NCI-H128 (cell line): Measurements from ENCODE around the gene CHURC1.

ENCODE experiments used
- DNase-seq: peaks from one replicate; lab custom pipeline; 2025; ENCODE audit not compliant: unreplicated experiment; lab: John Stamatoyannopoulos, UW

Gene CHURC1

GRCh38 chr14:64954491-64955240 lies 40.4 kb downstream of the CHURC1 start:
- no peak for DNase-seq

GRCh38 chr14:64955297-64955696 lies 41.0 kb downstream of the CHURC1 start:
- no peak for DNase-seq

- no peak for DNase-seq
Observed at GRCh38 chr14:64956697-64957406, 42.6 kb downstream of the CHURC1 start.

GRCh38 chr14:64958201-64958600 lies 43.9 kb downstream of the CHURC1 start:
- no peak for DNase-seq

- no peak for DNase-seq
Observed at GRCh38 chr14:64958743-64959142, 44.5 kb downstream of the CHURC1 start.

- DNase-seq, result no peak
Observed at GRCh38 chr14:64960762-64961276, 46.6 kb downstream of the CHURC1 start.

- no peak for DNase-seq
Observed at GRCh38 chr14:64963611-64964010, 49.4 kb downstream of the CHURC1 start.

- no peak for DNase-seq
Observed at GRCh38 chr14:64965356-64966000, 51.2 kb downstream of the CHURC1 start.

- no peak for DNase-seq
Observed at GRCh38 chr14:64966976-64967375, 52.7 kb downstream of the CHURC1 start.

GRCh38 chr14:64968167-64968566 lies 53.9 kb downstream of the CHURC1 start:
- no peak for DNase-seq

GRCh38 chr14:64968651-64969050 lies 54.4 kb downstream of the CHURC1 start:
- no peak for DNase-seq

- no peak for DNase-seq
Observed at GRCh38 chr14:64970041-64970440, 55.8 kb downstream of the CHURC1 start.

- no peak for DNase-seq
Observed at GRCh38 chr14:64970776-64971477, 56.7 kb downstream of the CHURC1 start.

- DNase-seq, result no peak
Observed at GRCh38 chr14:64971491-64971942, 57.3 kb downstream of the CHURC1 start.

- no peak for DNase-seq
Observed at GRCh38 chr14:64971943-64972791, 57.9 kb downstream of the CHURC1 start, which contains the start of gene RAB15. Gene RAB15, minus strand, starts transcription at chr14:64972336. Its CDS starts 260 bp downstream, at chr14:64972076.

GRCh38 chr14:64973026-64973442 lies 58.8 kb downstream of the CHURC1 start:
- no peak for DNase-seq

- DNase-seq, result no peak
Observed at GRCh38 chr14:64973826-64974225, 59.6 kb downstream of the CHURC1 start.

- no peak for DNase-seq
Observed at GRCh38 chr14:64974563-64974962, 60.3 kb downstream of the CHURC1 start.

GRCh38 chr14:64979336-64980074 lies 65.2 kb downstream of the CHURC1 start:
- no peak for DNase-seq
